ENCODE measurements around the gene AUH.

DNA sequence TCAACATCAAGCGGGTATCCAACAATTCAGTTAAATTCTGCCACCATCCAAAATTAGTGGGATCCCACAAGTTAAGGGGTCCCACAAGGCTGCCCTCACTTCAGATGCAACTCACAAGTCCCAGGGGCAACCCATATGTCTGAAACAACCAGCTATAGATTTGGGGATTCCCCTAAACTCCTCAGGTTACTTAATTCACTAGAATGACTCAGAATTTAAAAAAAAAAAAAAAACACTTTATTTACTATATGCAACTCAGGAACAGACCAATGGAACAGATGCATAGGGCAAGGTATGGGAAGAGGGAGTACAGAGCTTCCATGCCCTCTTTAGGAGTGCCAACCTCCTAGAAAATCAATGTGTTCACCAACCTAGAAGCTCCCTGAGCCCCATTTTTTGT lies 15.1 kb downstream of the AUH start:
- no peak for TF ChIP-seq CTCF (IDR thresholded peaks at IDR 0.05; ENCODE audit: insufficient read depth, low read depth, low read length)
- TF ChIP-seq EZH2 (IDR thresholded peaks at IDR 0.05; ENCODE audit: insufficient read depth, low read length), result no peak
